Activated CD8-positive, alpha-beta memory T cell treated with anti-CD3 and anti-CD28 coated beads, Interleukin-2, amount 50 U/mL, for 48 hours (primary cell): ENCODE measurements around the gene CNIH3.
"Not testable (repeated sequence)": the region's sequence is repeated elsewhere in the genome, so short reads cannot be mapped to it uniquely, and the experiment has no call there.

Source experiments
- DNase-seq: peaks from one replicate; pipeline ENCODE4 v3.0.0-alpha.2; 2020

The CNIH3 gene

GRCh38 chr1:224644553-224645154 lies 28.5 kb downstream of the CNIH3 start:
- peak; percentile 69 for DNase-seq

GRCh38 chr1:224647449-224647848 lies 31.3 kb downstream of the CNIH3 start:
- DNase-seq = no peak

- no peak for DNase-seq
Observed at GRCh38 chr1:224650290-224650689, 34.2 kb downstream of the CNIH3 start.

GRCh38 chr1:224651188-224651587 lies 35.1 kb downstream of the CNIH3 start:
- DNase-seq = no peak

- no peak for DNase-seq
Observed at GRCh38 chr1:224656392-224656791, 40.3 kb downstream of the CNIH3 start.

GRCh38 chr1:224660074-224660473 lies 44.0 kb downstream of the CNIH3 start:
- DNase-seq = no peak

GRCh38 chr1:224662870-224663269 lies 46.8 kb downstream of the CNIH3 start:
- no peak for DNase-seq

GRCh38 chr1:224665016-224665415 lies 48.9 kb downstream of the CNIH3 start:
- no peak for DNase-seq

GRCh38 chr1:224666078-224666477 lies 50.0 kb downstream of the CNIH3 start:
- DNase-seq = no peak

- no peak for DNase-seq
Observed at GRCh38 chr1:224666913-224667312, 50.8 kb downstream of the CNIH3 start.

- no peak for DNase-seq
Observed at GRCh38 chr1:224668984-224669383, 52.9 kb downstream of the CNIH3 start.

- no peak for DNase-seq
Observed at GRCh38 chr1:224669403-224669802, 53.3 kb downstream of the CNIH3 start.

- no peak for DNase-seq
Observed at GRCh38 chr1:224670506-224670905, 54.4 kb downstream of the CNIH3 start.

GRCh38 chr1:224671076-224671475 lies 55.0 kb downstream of the CNIH3 start:
- DNase-seq = no peak

- no peak for DNase-seq
Observed at GRCh38 chr1:224673141-224673540, 57.0 kb downstream of the CNIH3 start.

GRCh38 chr1:224675590-224675989 lies 59.5 kb downstream of the CNIH3 start:
- DNase-seq = no peak

- DNase-seq = no peak
Observed at GRCh38 chr1:224676551-224676950, 60.4 kb downstream of the CNIH3 start.

- no peak for DNase-seq
Observed at GRCh38 chr1:224678168-224678567, 62.1 kb downstream of the CNIH3 start.

- DNase-seq = no peak
Observed at GRCh38 chr1:224679606-224680005, 63.5 kb downstream of the CNIH3 start.

GRCh38 chr1:224681816-224682215 lies 65.7 kb downstream of the CNIH3 start:
- DNase-seq = no peak

- DNase-seq = no peak
Observed at GRCh38 chr1:224683936-224684335, 67.8 kb downstream of the CNIH3 start.

GRCh38 chr1:224684979-224685425 lies 68.9 kb downstream of the CNIH3 start:
- DNase-seq = no peak

- not testable (repeated sequence) for DNase-seq
Observed at GRCh38 chr1:224686140-224686539, 70.0 kb downstream of the CNIH3 start.

GRCh38 chr1:224687465-224687864 lies 71.3 kb downstream of the CNIH3 start:
- DNase-seq = no peak

- no peak for DNase-seq
Observed at GRCh38 chr1:224689374-224689773, 73.3 kb downstream of the CNIH3 start.
